Astrocyte (in vitro differentiated cells and primary cell): ENCODE measurements around the gene DCAF5.

ENCODE experiments used
- EZH2 ChIP-seq: IDR thresholded peaks from 2 replicates; pipeline ENCODE4 v1.6.1; 2012; ENCODE audit warnings: mild to moderate bottlenecking, low read length, inconsistent platforms; ENCODE audit not compliant: insufficient read depth
- TF ChIP-seq, protein P1 (sequence below): IDR thresholded peaks from 2 replicates; pipeline ENCODE4 v1.5.1; 2011; ENCODE audit warnings: low read depth, mild to moderate bottlenecking, inconsistent platforms, low read length, moderate library complexity; ENCODE audit not compliant: insufficient read depth

DNA sequence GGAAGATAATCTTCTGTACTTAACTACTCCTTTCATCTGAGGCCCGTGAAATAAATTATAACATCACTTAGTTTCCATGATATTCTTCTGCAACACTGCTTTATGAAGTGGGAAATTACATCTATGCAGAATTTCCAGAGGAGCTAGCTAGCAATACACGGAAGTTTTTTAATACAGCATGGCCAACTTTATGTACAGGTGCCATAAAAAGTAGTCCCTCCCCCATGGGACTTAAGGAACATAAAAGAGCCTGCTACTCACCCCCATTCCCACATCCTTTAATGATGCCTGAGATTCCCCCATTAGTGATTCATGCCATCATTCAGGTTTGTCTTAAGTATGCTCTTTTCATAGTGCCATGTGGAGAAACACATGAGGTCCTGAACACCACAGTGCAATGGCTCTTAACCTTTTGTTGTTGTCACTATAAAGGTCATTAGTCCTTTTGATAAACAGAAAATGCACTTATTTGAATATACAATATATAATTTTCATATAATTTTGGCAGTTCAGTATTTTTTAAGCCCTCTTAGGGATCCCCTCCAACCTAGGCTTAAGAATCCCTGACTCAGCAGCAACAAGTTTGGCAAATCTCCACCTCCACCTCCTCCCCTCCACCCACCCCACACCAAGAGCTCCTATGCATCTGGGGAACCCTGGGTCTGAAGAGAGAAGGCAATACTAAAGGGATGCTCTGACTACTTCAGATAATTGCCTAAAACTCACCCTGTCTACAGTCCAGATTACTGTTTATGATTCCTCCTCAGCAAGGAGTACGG lies 37.3 kb downstream of the DCAF5 start:
- TF ChIP-seq, protein P1, sequence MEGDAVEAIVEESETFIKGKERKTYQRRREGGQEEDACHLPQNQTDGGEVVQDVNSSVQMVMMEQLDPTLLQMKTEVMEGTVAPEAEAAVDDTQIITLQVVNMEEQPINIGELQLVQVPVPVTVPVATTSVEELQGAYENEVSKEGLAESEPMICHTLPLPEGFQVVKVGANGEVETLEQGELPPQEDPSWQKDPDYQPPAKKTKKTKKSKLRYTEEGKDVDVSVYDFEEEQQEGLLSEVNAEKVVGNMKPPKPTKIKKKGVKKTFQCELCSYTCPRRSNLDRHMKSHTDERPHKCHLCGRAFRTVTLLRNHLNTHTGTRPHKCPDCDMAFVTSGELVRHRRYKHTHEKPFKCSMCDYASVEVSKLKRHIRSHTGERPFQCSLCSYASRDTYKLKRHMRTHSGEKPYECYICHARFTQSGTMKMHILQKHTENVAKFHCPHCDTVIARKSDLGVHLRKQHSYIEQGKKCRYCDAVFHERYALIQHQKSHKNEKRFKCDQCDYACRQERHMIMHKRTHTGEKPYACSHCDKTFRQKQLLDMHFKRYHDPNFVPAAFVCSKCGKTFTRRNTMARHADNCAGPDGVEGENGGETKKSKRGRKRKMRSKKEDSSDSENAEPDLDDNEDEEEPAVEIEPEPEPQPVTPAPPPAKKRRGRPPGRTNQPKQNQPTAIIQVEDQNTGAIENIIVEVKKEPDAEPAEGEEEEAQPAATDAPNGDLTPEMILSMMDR = no peak
- TF ChIP-seq EZH2 = no peak
